ENCODE results near the gene CTNND2. TPM values are rescaled to one million over a fixed set of nuclear protein-coding genes. Genes with fewer than 3 reads are reported as not detected.

Gene CTNND2
- polyA plus RNA-seq, 1 donor from 2014 or later: 67.0 TPM

GRCh38 chr5:11510889-11511288 is 393.4 kb downstream of the CTNND2 start:
- Histone ChIP-seq H3K9me2 (ENCODE audit: insufficient read depth, low read length) (no peaks in the 10 kb centered on the region), H3K79me2 (replicated peaks; ENCODE audit: insufficient read depth, low read length) (no peaks in the 10 kb centered on the region), H3F3A (ENCODE audit: insufficient read depth, low read length, poor library complexity, severe bottlenecking) (no peaks in the 10 kb centered on the region), H4K20me1 (ENCODE audit: insufficient read depth) (no peaks in the 10 kb centered on the region), H3K27ac (ENCODE audit: low read length) (no peak overlapping the region), H3K9ac (ENCODE audit: low read length) (no peak overlapping the region), H3K9me3 (ENCODE audit: low read length) (no peaks in the 10 kb centered on the region), H2AFZ (ENCODE audit: low read depth, low read length) (no peak overlapping the region), H3K4me3 (ENCODE audit: low read length) (no peak overlapping the region), H3K36me3 (ENCODE audit: insufficient read depth, low read length) (no peaks in the 10 kb centered on the region), H3K4me2 (ENCODE audit: low read length) (no peak overlapping the region), H3K27me3 (ENCODE audit: insufficient read depth, low read depth, low read length) (no peaks in the 10 kb centered on the region)
- no peak for TF ChIP-seq SMC3 (conservative IDR thresholded peaks at IDR 0.05; ENCODE audit: poor library complexity)
- TF ChIP-seq EZH2 (IDR thresholded peaks at IDR 0.05; ENCODE audit: borderline replicate concordance, insufficient read depth, low read length, poor library complexity, severe bottlenecking): no peak
- no peak for TF ChIP-seq TAF1 (IDR thresholded peaks at IDR 0.05; ENCODE audit: low read depth)
- no peak for TF ChIP-seq MXI1 (conservative IDR thresholded peaks at IDR 0.05; ENCODE audit: poor library complexity, severe bottlenecking)
- no peak for TF ChIP-seq POLR2AphosphoS5 (IDR thresholded peaks at IDR 0.05)
- no peak for TF ChIP-seq RAD21 (conservative IDR thresholded peaks at IDR 0.05)
- TF ChIP-seq EP300 (conservative IDR thresholded peaks at IDR 0.05; ENCODE audit: poor library complexity, severe bottlenecking): no peak
- TF ChIP-seq, protein P1, sequence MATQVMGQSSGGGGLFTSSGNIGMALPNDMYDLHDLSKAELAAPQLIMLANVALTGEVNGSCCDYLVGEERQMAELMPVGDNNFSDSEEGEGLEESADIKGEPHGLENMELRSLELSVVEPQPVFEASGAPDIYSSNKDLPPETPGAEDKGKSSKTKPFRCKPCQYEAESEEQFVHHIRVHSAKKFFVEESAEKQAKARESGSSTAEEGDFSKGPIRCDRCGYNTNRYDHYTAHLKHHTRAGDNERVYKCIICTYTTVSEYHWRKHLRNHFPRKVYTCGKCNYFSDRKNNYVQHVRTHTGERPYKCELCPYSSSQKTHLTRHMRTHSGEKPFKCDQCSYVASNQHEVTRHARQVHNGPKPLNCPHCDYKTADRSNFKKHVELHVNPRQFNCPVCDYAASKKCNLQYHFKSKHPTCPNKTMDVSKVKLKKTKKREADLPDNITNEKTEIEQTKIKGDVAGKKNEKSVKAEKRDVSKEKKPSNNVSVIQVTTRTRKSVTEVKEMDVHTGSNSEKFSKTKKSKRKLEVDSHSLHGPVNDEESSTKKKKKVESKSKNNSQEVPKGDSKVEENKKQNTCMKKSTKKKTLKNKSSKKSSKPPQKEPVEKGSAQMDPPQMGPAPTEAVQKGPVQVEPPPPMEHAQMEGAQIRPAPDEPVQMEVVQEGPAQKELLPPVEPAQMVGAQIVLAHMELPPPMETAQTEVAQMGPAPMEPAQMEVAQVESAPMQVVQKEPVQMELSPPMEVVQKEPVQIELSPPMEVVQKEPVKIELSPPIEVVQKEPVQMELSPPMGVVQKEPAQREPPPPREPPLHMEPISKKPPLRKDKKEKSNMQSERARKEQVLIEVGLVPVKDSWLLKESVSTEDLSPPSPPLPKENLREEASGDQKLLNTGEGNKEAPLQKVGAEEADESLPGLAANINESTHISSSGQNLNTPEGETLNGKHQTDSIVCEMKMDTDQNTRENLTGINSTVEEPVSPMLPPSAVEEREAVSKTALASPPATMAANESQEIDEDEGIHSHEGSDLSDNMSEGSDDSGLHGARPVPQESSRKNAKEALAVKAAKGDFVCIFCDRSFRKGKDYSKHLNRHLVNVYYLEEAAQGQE (IDR thresholded peaks at IDR 0.05; ENCODE audit: borderline replicate concordance): no peak
- TF ChIP-seq, protein P2, sequence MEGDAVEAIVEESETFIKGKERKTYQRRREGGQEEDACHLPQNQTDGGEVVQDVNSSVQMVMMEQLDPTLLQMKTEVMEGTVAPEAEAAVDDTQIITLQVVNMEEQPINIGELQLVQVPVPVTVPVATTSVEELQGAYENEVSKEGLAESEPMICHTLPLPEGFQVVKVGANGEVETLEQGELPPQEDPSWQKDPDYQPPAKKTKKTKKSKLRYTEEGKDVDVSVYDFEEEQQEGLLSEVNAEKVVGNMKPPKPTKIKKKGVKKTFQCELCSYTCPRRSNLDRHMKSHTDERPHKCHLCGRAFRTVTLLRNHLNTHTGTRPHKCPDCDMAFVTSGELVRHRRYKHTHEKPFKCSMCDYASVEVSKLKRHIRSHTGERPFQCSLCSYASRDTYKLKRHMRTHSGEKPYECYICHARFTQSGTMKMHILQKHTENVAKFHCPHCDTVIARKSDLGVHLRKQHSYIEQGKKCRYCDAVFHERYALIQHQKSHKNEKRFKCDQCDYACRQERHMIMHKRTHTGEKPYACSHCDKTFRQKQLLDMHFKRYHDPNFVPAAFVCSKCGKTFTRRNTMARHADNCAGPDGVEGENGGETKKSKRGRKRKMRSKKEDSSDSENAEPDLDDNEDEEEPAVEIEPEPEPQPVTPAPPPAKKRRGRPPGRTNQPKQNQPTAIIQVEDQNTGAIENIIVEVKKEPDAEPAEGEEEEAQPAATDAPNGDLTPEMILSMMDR (IDR thresholded peaks at IDR 0.05; ENCODE audit: poor library complexity, severe bottlenecking): no peak

DNA sequence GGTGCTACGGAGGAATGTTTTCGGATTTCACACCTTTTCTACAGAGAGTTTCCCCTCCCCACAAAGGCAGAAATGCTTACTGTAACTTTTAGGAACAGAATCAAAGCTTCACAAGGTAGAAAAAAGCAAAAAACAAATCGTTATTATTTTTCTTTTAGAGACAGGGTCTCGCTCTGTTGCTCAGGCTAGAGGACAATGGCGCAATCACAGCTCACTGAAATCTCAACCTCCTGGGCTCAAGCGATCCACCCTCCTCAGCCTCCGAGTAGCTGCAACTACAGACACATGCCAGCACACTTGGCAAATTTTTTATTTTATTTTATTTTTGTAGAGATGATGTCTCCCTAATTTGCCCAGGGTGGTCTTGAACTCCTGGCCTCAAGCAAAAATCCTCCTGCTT is 394.5 kb downstream of the CTNND2 start:
- Histone ChIP-seq H3K9me3 (ENCODE audit: low read length) (no peaks in the 10 kb centered on the region), H3K79me2 (replicated peaks; ENCODE audit: insufficient read depth, low read length) (no peaks in the 10 kb centered on the region), H3K9me2 (ENCODE audit: insufficient read depth, low read length) (no peaks in the 10 kb centered on the region), H2AFZ (ENCODE audit: low read depth, low read length) (no peak overlapping the region), H3K4me3 (ENCODE audit: low read length) (no peak overlapping the region), H3F3A (ENCODE audit: insufficient read depth, low read length, poor library complexity, severe bottlenecking) (no peaks in the 10 kb centered on the region), H3K4me2 (ENCODE audit: low read length) (no peak overlapping the region), H3K9ac (ENCODE audit: low read length) (no peak overlapping the region), H3K27me3 (ENCODE audit: insufficient read depth, low read depth, low read length) (no peaks in the 10 kb centered on the region), H3K36me3 (ENCODE audit: insufficient read depth, low read length) (no peaks in the 10 kb centered on the region), H3K27ac (ENCODE audit: low read length) (no peak overlapping the region), H4K20me1 (ENCODE audit: insufficient read depth) (no peaks in the 10 kb centered on the region)
- TF ChIP-seq RAD21 (conservative IDR thresholded peaks at IDR 0.05) (no peak), MXI1 (conservative IDR thresholded peaks at IDR 0.05; ENCODE audit: poor library complexity, severe bottlenecking) (no peak), SMC3 (conservative IDR thresholded peaks at IDR 0.05; ENCODE audit: poor library complexity) (no peak), TAF1 (IDR thresholded peaks at IDR 0.05; ENCODE audit: low read depth) (no peak), POLR2AphosphoS5 (IDR thresholded peaks at IDR 0.05) (no peak), EZH2 (IDR thresholded peaks at IDR 0.05; ENCODE audit: borderline replicate concordance, insufficient read depth, low read length, poor library complexity, severe bottlenecking) (no peak), EP300 (conservative IDR thresholded peaks at IDR 0.05; ENCODE audit: poor library complexity, severe bottlenecking) (no peak)
- TF ChIP-seq, protein P1 (IDR thresholded peaks at IDR 0.05; ENCODE audit: borderline replicate concordance): no peak
- TF ChIP-seq, protein P2 (IDR thresholded peaks at IDR 0.05; ENCODE audit: poor library complexity, severe bottlenecking): no peak
